Erythroblast (primary cell): ENCODE data around the gene ZNF428.

Experiments
- GATA1 ChIP-seq: IDR thresholded peaks from 2 replicates; pipeline ENCODE4 v1.6.1; 2011; ENCODE audit warnings: low read depth, mild to moderate bottlenecking, control low read depth, low read length, moderate library complexity
- POLR2A ChIP-seq: IDR thresholded peaks from 2 replicates; pipeline ENCODE4 v1.6.1; 2011; ENCODE audit warnings: mild to moderate bottlenecking, low read length

DNA sequence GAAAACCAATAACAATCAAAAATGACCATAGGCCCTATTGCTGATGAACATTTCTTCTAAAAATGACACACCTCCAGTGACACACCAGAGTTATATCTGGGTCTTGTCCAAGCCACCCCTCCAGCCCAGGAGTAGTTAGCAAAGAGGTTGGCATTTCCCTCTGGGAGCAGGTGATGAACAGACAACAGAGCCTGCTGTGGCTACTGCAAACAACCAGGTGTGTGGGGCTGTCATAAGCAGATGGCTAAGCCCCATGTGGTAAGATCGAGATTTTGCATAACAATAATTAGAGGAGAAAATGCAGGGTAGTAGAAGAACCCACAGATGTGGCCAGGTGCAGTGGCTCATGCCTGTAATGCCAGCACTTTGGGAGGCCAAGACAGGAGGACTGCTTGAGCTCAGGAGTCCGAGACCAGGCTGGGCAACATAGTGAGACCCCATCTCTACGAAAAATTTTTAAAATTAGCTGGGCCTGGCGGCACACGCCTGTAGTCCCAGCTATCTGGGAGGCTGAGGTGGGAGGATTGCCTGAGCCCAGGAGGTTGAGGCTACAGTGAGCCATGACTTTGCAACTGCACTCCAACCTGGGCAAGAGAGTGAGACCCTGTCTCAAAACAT lies 49.1 kb downstream of the ZNF428 start:
- TF ChIP-seq POLR2A (no peak), GATA1 (no peak)
